Colonic mucosa (tissue), 4 donors: ENCODE results near the gene FADS6. TPM values are rescaled to one million over a fixed set of nuclear protein-coding genes. Genes with fewer than 3 reads are reported as not detected.

Experiments
- DNase-seq: peaks from one replicate; pipeline ENCODE4 v3.0.0-alpha.2; 2020
- H3K27ac ChIP-seq: fragments of 200-600 bp; one replicate; pipeline ENCODE4 v1.8.0; 2021
- H3K27me3 ChIP-seq: fragments of 200-600 bp; one replicate; pipeline ENCODE4 v1.8.0; 2021
- H3K36me3 ChIP-seq: fragments of 200-600 bp; one replicate; pipeline ENCODE4 v1.8.0; 2021
- H3K4me1 ChIP-seq: fragments of 200-600 bp; one replicate; pipeline ENCODE4 v1.8.0; 2021; ENCODE audit warnings: mild to moderate bottlenecking
- H3K4me3 ChIP-seq: fragments of 200-600 bp; one replicate; pipeline ENCODE4 v1.8.0; 2021
- H3K9ac ChIP-seq, 2 donors: one replicate each; pipeline ENCODE4 v1.7.0; 2013; ENCODE audit warnings: control low read depth in 2 of 2, low read depth in 2 of 2, low read length in 2 of 2
- H3K9me3 ChIP-seq: fragments of 200-600 bp; one replicate; pipeline ENCODE4 v1.8.0; 2021
- intact Hi-C: fragments of 100-400 bp; cut with DNase I; formaldehyde crosslinking; loops from one replicate; pipeline ENCODE4 v1.14.1; 2022
- total RNA-seq, 2 donors: library from RNA; stranded (reverse); fragmentation: NEBNext Ultra II Directional in 1 of 2; extraction: Animal tissue kit (Norgen Biotek cat#: 25700) in 1 of 2; gene quantifications; one replicate each; pipeline ENCODE4 v1.2.1, GENCODE V29; 2021
- TF ChIP-seq, protein P1 (sequence below): fragments of 200-600 bp; IDR thresholded peaks from one replicate; pipeline ENCODE4 v1.8.0; 2022; ENCODE audit warnings: antibody characterized with exemption, mild to moderate bottlenecking
- donor health status: healthy.
- donor health status: DM: no; HTN: no; CAD: no.
- donor health status: DM: no; HTN: no; CAD: no.

Gene FADS6
- total RNA-seq, 2 donors from 2014 or later: 0.30 to 18.4 TPM

- Histone ChIP-seq H3K9me3 (no peaks in the 10 kb centered on the region), H3K27me3 (no peaks in the 10 kb centered on the region), H3K4me1 (no peaks in the 10 kb centered on the region), H3K27ac (no peak overlapping the region), H3K36me3 (no peaks in the 10 kb centered on the region), H3K4me3 (peak overlapping the region; percentile 36), H3K9ac (peak overlapping the region in 1 of 2 donors; percentile 39)
- TF ChIP-seq, protein P1, sequence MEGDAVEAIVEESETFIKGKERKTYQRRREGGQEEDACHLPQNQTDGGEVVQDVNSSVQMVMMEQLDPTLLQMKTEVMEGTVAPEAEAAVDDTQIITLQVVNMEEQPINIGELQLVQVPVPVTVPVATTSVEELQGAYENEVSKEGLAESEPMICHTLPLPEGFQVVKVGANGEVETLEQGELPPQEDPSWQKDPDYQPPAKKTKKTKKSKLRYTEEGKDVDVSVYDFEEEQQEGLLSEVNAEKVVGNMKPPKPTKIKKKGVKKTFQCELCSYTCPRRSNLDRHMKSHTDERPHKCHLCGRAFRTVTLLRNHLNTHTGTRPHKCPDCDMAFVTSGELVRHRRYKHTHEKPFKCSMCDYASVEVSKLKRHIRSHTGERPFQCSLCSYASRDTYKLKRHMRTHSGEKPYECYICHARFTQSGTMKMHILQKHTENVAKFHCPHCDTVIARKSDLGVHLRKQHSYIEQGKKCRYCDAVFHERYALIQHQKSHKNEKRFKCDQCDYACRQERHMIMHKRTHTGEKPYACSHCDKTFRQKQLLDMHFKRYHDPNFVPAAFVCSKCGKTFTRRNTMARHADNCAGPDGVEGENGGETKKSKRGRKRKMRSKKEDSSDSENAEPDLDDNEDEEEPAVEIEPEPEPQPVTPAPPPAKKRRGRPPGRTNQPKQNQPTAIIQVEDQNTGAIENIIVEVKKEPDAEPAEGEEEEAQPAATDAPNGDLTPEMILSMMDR: peak; percentile 50
- intact Hi-C loops: no loop called here
- peak; percentile 67 for DNase-seq
Measured at GRCh38 chr17:74842599-74843351, 50.7 kb downstream of the FADS6 start.

DNA sequence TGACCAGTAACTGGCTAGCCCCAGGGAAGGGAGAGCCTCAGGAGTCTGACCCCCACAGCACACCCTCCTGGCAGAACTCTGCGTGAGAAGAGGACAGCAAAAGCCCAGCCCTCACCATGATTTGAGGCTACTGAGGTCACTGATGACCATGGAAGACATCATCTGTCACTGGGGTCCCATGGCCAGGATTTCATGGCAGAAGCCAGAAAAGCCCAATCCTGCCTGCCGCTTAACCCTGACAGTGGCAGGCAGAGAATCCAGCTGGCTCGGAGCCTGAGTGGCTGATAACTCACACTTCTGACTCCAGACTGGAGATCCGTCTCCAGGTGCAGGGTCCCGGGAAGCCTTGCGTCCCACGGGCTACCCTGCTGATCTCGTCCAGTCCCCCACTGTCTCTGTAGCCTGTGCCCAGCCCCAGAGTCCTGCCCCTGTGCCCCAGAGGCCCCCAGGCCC lies 51.3 kb downstream of the FADS6 start:
- TF ChIP-seq, protein P1: no peak
- no peaks in the 10 kb centered on the region for H3K36me3 ChIP-seq
- no peak overlapping the region for H3K27ac ChIP-seq
- no peaks in the 10 kb centered on the region for H3K27me3 ChIP-seq
- intact Hi-C loops: no loop called here
- no peak overlapping the region for H3K9ac ChIP-seq
- DNase-seq: no peak
- H3K9me3 ChIP-seq: no peaks in the 10 kb centered on the region
- H3K4me3 ChIP-seq: peak overlapping the region; percentile 36
- H3K4me1 ChIP-seq: no peaks in the 10 kb centered on the region

GRCh38 chr17:74840989-74841666 lies 52.3 kb downstream of the FADS6 start:
- peak; percentile 49 for DNase-seq
- no peak overlapping the region for H3K27ac ChIP-seq
- intact Hi-C loops: no loop called here
- TF ChIP-seq, protein P1: no peak
- H3K4me1 ChIP-seq: no peaks in the 10 kb centered on the region
- H3K36me3 ChIP-seq: no peaks in the 10 kb centered on the region
- H3K9ac ChIP-seq: no peak overlapping the region
- no peak overlapping the region for H3K4me3 ChIP-seq
- H3K9me3 ChIP-seq: no peaks in the 10 kb centered on the region
- no peaks in the 10 kb centered on the region for H3K27me3 ChIP-seq

GRCh38 chr17:74839990-74840852 lies 53.2 kb downstream of the FADS6 start:
- Histone ChIP-seq H3K9ac (no peak overlapping the region), H3K4me3 (no peak overlapping the region), H3K27me3 (no peaks in the 10 kb centered on the region), H3K36me3 (no peaks in the 10 kb centered on the region), H3K27ac (no peak overlapping the region), H3K4me1 (no peaks in the 10 kb centered on the region), H3K9me3 (no peaks in the 10 kb centered on the region)
- intact Hi-C loops: no loop called here
- DNase-seq: no peak
- TF ChIP-seq, protein P1: no peak

DNA sequence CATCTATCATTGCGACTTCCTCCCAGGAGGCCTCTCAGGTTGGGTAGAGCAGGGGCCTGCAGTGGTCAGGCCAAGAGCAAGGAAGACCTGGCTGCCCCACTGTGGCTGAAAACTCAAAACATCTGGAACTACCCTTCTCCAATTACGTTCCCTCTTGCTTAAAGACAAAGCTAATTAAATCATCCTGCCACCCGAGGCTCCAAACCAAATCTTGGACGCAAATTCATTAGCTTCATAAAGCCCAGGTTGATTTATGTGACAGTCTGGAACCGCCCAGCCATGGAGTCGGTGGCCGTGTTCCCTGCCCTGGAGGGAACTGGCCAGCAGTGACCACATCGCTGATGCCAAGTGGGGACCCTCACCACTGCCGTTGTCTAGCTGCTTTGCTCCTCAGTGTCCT lies 55.2 kb downstream of the FADS6 start:
- no peak for DNase-seq
- Histone ChIP-seq H3K27ac (no peak overlapping the region), H3K9ac (no peak overlapping the region), H3K9me3 (no peaks in the 10 kb centered on the region), H3K36me3 (no peaks in the 10 kb centered on the region), H3K4me3 (no peak overlapping the region), H3K4me1 (no peaks in the 10 kb centered on the region), H3K27me3 (no peaks in the 10 kb centered on the region)
- intact Hi-C loops: no loop called here
- TF ChIP-seq, protein P1: no peak
